GM12878 (cell line): ENCODE measurements around the gene DYRK4. TPM values are rescaled to one million over a fixed set of nuclear protein-coding genes. Genes with fewer than 3 reads are reported as not detected.

Experiments
- CBFB ChIP-seq: IDR thresholded peaks from 2 replicates; pipeline ENCODE4 v1.6.1; 2016; ENCODE audit warnings: antibody characterized with exemption, low read depth
- CUX1 ChIP-seq: IDR thresholded peaks from 2 replicates; pipeline ENCODE4 v1.6.1; 2012; ENCODE audit warnings: improper control_type of control experiment, low read depth, low read length; ENCODE audit not compliant: insufficient replicate concordance
- HDAC6 ChIP-seq: fragments of 200-600 bp; sonication (generic); IDR thresholded peaks from one replicate; pipeline ENCODE4 v1.8.0; 2017; ENCODE audit warnings: antibody characterized with exemption; ENCODE audit not compliant: unreplicated experiment
- MEF2A ChIP-seq: IDR thresholded peaks from 2 replicates; pipeline ENCODE4 v1.6.1; 2011; ENCODE audit warnings: low read depth, mild to moderate bottlenecking, low read length, moderate library complexity; ENCODE audit not compliant: insufficient read depth
- MTA3 ChIP-seq: IDR thresholded peaks from 2 replicates; pipeline ENCODE4 v1.6.1; 2012; ENCODE audit warnings: low read length, inconsistent platforms, borderline replicate concordance
- MXI1 ChIP-seq: fragments of 150-350 bp; IDR thresholded peaks from 2 replicates; pipeline ENCODE4 v1.6.1; 2011; ENCODE audit warnings: low read depth, mild to moderate bottlenecking, inconsistent platforms, low read length, improper control_type of control experiment
- RBBP5 ChIP-seq: fragments of 200-600 bp; sonication (generic); conservative IDR thresholded peaks from 2 replicates; pipeline ENCODE4 v1.6.1; 2016
- SMAD5 ChIP-seq: IDR thresholded peaks from 2 replicates; pipeline ENCODE4 v1.6.1; 2016; ENCODE audit warnings: antibody characterized with exemption, low read depth
- SP1 ChIP-seq: IDR thresholded peaks from one replicate; pipeline ENCODE4 v1.6.1; 2011; ENCODE audit warnings: low read depth, low read length
- SRF ChIP-seq, 2 experiments: IDR thresholded peaks; 2 replicates each; pipeline ENCODE4 v1.6.1; 2011; ENCODE audit warnings: low read depth in 2 of 2, low read length in 2 of 2, mild to moderate bottlenecking in 1 of 2, moderate library complexity in 1 of 2
- STAT1 ChIP-seq: fragments of 450-650 bp; conservative IDR thresholded peaks from 2 replicates; pipeline ENCODE4 v1.6.1; 2014; ENCODE audit warnings: antibody characterized with exemption, mild to moderate bottlenecking
- SUZ12 ChIP-seq: fragments of 200-600 bp; sonication (generic); IDR thresholded peaks from one replicate; pipeline ENCODE4 v1.6.1; 2018; ENCODE audit warnings: antibody characterized with exemption, mild to moderate bottlenecking; ENCODE audit not compliant: unreplicated experiment
- ZBTB40 ChIP-seq: fragments of 450-650 bp; IDR thresholded peaks from 2 replicates; pipeline ENCODE4 v1.6.1; 2016; ENCODE audit warnings: mild to moderate bottlenecking, moderate library complexity, borderline replicate concordance
- ZNF207 ChIP-seq: fragments of 450-650 bp; IDR thresholded peaks from 2 replicates; pipeline ENCODE4 v1.6.1; 2014; ENCODE audit warnings: antibody characterized with exemption, mild to moderate bottlenecking, borderline replicate concordance
- ZNF592 ChIP-seq: fragments of 450-650 bp; IDR thresholded peaks from 2 replicates; pipeline ENCODE4 v1.6.1; 2017; ENCODE audit warnings: mild to moderate bottlenecking, moderate library complexity
- polyA plus RNA-seq, 11 experiments: library from polyadenylated mRNA; depleted of rRNA in 4 of 11; unstranded in 6 of 11; stranded (reverse) in 5 of 11; fragments of >200 nt; fragmentation: Nextera tagmentation in 4 of 11; fragmentation: Illumina TruSeq in 1 of 11; extraction: Ambion mirVana in 4 of 11; extraction: Trizol in 1 of 11; gene quantifications; 1 replicate in 1 of 11; 2 replicates in 10 of 11; pipeline versions ENCODE4 v1.2.1 to v1.2.3, GENCODE V29; 2011 to 2016; ENCODE audit warnings: inconsistent platforms in 2 of 11, missing spikeins in 2 of 11, low read depth in 1 of 11
- total RNA-seq, 4 experiments: library from RNA; depleted of rRNA in 3 of 4; stranded (reverse); fragments of >200 nt in 3 of 4; fragmentation: Illumina TruSeq in 1 of 4; extraction: Trizol in 1 of 4; gene quantifications; 2 replicates each; pipeline versions ENCODE4 v1.2.1 to v1.2.3, GENCODE V29; 2013 to 2021

Gene DYRK4
- total and polyA plus RNA-seq, 10 of the 15 experiments (the other 5 are each of a cell fraction or from before 2014, with no cell fraction given): 30.8 to 66.7 (median 46.8) TPM

- TF ChIP-seq STAT1 (0 out of 2 replicates have a peak, but pooled peaks have one; percentile 71), SRF (IDR thresholded peaks at IDR 0.05; ENCODE audit: low read depth in 2 of 2, low read length in 2 of 2) (no peak), SMAD5 (peak; percentile 54), MXI1 (peak; percentile 68), MEF2A (0 out of 2 replicates have a peak, but pooled peaks have one; percentile 3), ZNF592 (no peak), MTA3 (peak; percentile 72; the same call in 1 of the 2 replicates), ZNF207 (peak; percentile 75; the same call in 1 of the 2 replicates), ZBTB40 (no peak; the same call in 1 of the 2 replicates), SP1 (peak; percentile 13), SUZ12 (no peak), HDAC6 (no peak), CUX1 (no peak), RBBP5 (peak; percentile 60; the same call in 1 of the 2 replicates), CBFB (peak; percentile 90)
Measured at GRCh38 chr12:4648501-4649357, 86.7 kb downstream of the DYRK4 start, which contains the start of the genes AKAP3 and NDUFA9 (continued).
